ENCODE measurements around the gene C1orf210.
A peak's percentile ranks its signal among the peaks of the same experiment; 100 is the strongest.

C1orf210 gene

DNA sequence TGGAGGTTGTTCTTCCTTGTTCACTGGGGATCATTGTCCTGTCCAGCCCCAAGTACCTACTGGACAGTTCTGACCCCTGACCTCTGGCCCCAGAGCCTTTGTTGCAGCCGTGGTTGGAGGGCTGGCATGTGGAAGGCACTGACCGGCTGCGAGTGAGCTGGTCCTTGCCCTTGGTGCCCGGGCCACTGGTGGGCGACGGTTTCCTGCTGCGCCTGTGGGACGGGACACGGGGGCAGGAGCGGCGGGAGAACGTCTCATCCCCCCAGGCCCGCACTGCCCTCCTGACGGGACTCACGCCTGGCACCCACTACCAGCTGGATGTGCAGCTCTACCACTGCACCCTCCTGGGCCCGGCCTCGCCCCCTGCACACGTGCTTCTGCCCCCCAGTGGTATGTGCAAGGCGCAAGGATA, 26.8 kb upstream of the C1orf210 start:
- DNase-seq (ENCODE audit: low spot score): no peak

DNA sequence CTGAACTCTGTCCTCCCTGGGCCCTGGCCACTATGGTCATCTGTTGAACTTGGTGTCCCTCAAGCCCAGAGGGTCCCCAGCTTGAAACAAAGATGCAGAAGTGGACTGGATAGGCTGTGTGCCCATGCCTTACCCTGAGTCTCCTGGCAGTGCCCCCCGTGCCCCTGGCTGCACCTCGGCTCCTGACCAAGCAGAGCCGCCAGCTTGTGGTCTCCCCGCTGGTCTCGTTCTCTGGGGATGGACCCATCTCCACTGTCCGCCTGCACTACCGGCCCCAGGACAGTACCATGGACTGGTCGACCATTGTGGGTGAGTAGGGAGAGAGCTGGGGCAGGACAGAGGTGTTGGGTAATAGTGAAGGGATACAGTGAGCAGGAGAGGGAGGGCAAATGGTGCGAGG, 26.1 kb upstream of the C1orf210 start:
- no peak for DNase-seq (ENCODE audit: low spot score)

DNA sequence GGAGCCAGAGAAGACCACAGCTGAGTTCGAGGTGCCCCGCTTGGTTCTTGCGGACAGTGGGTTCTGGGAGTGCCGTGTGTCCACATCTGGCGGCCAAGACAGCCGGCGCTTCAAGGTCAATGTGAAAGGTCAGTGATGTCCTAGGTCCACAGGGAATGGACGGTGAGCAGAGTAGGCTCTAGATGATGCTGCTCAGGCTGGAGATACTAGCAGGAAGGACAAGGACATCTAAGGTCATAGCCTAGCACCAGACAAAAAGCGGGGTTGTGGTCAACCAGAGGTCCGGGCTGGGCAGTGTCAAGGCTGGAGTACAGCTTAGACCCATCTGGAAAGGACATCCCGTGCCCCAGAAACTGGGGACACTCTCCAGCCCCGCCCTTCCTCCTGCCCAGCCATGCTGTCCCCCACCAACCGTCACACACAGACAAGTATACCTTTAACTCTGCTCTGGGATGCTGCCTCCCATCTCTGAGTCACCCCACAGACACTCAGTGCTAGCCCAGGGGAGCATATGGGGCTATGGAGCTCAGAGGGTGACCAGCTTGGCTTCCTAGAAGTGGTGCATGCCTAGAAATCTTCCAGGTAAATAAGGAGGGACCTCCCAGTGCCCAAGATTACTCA, 24.1 kb upstream of the C1orf210 start:
- DNase-seq (ENCODE audit: low spot score): no peak

DNA sequence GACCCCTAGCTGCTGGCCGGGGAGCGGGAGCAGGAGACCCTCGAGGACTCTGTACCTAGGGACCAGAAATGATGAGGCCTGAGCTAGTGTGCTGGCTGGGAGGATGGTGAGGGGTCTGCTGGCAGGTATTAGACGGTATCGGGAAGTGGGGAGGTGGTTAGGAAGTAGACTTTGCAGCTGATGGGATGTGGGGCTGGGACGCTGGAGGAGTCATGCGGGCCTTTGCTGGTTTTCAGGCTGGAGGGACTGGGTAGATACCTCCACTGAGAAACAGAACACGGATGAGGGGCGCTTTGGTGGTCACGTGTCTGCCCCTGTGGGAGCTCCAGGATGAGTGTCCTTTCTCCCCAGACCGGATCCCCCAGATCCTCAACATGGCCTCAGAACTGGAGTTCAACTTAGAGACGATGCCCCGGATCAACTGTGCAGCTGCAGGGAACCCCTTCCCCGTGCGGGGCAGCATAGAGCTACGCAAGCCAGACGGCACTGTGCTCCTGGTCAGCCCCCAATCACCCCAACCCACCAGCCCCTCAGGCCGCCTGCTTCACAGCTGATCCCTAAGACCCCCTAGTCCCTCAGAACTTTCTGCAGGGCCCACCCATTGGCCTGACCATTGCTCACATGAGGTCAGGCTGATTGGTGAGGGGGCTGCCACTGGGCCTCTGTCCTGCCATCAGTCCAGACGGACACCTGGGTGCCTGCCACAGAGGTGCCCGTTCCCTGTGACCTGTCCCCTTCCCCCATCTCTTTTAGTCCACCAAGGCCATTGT, 23.4 kb upstream of the C1orf210 start:
- no peak for DNase-seq (ENCODE audit: low spot score)

DNA sequence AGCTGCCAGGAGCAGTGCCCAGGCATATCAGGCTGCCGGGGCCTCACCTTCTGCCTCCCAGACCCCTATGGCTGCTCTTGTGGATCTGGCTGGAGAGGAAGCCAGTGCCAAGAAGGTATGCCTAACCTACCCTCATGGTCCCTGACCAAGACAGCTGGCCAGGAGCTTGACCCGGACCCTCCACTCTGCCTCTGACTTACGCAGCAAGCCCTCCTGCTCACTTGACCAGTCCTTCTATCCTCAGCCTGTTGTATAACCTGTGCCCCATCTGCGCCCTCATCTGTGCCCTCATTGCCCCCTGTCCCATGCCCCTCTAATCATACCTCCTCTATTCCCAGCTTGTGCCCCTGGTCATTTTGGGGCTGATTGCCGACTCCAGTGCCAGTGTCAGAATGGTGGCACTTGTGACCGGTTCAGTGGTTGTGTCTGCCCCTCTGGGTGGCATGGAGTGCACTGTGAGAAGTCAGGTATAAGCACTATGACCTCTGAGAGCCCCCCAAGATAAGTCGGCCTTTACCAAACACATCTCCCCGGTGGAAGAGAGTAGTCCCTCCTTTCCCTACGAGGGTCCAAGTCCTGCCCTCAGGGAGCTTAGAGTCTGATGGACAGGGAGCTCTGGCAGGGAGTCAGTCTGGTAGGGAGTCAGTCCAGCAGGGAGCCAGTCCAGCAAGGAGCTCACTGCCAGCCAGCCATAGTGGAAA, 22.2 kb upstream of the C1orf210 start:
- no peak for DNase-seq (ENCODE audit: low spot score)

DNA sequence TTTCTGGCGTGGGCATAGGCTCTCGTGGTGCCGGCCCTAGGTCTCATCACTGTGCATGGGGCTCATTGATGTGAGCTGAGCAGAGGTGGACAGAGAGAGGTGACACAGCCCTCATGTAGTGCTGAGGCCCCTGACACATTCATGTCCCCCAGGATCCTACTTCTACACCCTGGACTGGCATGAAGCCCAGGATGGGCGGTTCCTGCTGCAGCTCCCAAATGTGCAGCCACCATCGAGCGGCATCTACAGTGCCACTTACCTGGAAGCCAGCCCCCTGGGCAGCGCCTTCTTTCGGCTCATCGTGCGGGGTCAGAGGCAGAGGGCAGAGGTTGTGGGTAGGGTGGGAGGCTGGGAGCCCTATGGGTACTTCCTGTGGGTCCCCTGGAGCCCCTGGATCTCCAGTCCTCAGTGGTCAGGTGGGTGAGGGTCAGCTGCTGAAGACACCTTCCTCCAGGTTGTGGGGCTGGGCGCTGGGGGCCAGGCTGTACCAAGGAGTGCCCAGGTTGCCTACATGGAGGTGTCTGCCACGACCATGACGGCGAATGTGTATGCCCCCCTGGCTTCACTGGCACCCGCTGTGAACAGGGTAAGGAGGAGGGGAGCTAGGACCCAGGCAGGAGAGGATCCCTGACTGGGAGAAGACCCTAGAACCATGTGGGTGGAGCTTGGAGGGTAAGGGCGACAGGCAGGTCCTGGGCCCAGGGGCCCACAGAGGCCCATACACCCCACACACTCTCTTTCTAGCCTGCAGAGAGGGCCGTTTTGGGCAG, 21.5 kb upstream of the C1orf210 start:
- no peak for DNase-seq (ENCODE audit: low spot score)

DNA sequence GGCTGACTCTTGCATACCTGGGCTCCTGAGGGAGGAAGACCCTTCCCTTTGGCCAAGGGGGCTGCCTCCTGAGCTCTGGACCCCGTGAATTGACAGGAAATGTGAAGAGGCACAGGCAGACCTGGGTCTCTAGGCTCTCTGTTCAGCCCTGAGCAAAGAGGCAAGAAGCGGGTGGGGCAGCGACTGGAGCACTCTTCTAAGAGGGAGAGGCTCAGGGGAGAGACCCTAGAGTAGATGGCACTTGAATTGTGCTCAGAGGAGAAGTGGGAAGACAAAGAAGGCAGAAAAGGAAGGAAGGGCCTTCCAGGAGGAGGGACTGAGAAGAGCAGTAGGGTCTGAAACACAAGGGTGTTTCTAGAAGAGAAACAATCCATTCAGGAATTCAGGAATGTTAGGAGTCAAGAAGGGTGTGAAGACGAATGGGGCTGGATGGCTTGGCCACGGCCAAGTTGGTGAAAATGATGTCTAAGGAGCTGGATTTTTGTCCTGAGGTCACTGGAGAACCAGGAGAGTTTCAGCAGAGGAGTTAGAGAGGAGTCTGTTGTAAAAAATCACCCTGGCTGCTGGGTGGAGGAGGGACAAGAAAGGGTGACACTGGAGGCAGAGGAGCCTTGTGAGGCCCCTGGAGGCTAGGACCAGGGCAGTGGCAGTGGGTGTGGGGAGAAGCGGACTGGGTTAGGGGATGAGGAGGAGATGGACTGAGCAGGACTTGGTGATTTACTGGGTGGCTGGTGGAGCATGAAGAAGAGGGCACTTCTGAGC, 20.7 kb upstream of the C1orf210 start:
- DNase-seq (ENCODE audit: low spot score): no peak

DNA sequence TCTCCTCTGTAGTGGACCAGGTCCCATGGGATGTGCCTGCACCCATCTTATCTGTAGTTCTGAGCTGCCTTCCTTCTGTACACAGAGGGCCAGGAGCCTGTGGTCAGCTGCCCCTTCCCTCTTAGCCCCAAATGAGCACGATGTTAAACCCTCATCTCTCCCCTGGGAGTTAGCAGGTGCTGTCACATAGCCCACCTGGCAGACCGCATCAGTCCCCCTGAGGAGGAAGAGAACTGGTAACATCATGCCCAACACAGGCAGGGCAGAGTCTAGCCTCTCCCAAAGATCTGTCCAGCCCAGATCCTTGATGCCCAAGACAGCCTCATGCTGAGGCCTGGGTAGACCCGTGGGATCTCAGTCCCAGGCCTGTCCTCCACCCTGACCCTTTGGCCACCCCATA, 20.1 kb upstream of the C1orf210 start:
- peak; percentile 26 for DNase-seq (ENCODE audit: low spot score)

DNA sequence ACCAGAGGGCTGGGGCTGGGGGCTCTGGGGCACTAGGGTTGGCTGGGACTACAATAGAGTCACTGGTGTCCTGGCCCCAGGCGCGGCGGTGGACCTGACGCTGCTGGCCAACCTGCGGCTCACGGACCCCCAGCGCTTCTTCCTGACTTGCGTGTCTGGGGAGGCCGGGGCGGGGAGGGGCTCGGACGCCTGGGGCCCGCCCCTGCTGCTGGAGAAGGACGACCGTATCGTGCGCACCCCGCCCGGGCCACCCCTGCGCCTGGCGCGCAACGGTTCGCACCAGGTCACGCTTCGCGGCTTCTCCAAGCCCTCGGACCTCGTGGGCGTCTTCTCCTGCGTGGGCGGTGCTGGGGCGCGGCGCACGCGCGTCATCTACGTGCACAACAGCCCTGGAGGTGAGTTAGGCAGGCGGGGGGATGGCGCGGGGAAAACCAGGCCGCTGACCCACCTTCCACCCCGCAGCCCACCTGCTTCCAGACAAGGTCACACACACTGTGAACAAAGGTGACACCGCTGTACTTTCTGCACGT, 19.5 kb upstream of the C1orf210 start:
- DNase-seq (ENCODE audit: low spot score): no peak

DNA sequence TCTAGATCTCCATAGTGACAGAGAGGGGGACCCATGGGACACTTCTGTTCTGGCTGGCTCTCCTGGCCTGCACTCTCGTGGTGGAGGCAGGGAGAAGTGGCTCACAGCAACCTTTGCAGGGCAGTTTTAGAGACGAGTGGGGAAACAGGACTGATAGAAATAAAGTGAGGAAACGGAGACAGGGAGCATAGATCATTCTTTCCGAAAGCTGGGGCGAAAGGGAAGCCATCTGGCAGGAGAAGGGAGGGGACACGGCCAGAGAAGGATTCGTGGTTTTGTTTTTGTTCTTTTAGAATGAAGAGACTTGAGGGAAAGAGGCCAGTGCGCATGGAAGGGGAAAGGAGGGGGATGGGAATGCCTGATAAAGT, 18.9 kb upstream of the C1orf210 start:
- no peak for DNase-seq (ENCODE audit: low spot score)

DNA sequence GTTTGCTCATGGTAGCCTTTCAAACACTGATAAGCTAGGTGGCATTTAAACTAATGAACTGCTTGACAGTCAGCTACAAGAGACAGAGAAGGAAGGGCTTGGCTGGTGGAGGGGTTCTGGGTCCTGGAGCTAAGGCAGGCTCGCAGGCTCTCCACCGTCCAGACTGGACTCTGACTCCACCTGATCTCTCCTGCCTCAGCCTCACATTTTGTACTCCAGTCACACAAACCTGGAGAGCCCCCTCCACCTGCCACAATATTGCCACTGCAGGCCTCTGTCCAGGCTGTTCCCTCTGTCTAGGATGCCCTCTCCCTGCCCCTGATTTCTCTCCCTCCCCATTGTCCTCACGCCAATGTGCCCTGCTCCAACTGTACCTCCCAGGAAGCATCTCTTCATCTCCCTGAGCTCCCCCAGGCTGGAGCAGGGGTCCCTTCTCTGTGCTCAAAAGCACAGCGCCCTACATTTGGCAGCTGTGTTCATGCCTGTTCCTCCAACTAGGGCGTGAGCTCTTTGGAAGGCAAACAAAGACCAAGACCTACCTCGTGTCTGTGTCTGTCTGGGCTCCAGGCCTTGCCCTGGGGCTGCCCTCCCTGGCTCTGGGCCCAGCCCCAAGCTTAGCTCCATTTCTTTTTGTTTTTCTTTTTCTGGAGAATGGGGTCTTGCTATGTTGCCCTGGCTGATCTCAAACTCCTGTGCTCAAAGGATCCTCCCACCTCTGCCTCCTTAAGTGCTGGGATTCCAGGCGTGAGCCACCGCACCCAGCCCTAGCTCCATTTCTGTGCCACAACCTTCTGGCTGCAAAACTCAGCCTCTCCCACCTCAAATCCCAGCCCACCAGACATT, 18.3 kb upstream of the C1orf210 start:
- no peak for DNase-seq (ENCODE audit: low spot score)

DNA sequence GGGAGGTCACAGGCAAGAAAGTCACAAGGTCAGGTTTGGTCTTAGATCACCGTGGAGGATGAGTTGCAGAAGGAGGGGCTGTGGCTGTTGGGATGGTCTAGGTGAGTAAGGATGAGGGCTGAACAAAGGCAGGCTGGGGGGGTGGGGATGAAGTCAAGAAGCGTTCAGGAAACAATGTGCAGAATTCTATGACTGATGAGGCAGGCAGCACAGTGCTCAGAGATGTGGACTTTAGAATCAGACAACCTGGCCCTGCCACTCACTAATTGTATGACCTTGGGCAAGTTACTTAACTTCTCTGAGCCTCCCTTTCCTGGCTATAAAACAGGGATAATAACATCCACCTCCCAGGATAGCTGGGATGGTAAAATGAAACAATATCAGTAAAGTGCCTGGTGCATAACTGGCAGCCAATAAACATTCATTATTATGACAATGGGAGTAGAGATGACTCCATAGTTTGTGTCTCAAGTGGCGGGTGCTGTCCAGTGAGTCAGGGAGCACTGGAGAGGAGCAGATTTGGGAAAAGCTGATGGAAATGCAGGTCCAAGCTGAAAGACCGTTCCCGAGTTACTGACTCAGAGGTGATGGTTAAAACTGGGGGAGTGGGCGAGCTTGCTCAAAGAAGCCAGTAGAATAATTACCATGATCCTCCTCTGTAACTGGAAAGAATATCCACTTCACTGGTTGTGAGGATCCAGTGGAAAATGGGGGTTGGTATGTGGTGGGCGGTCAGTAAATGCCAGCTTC, 17.5 kb upstream of the C1orf210 start:
- DNase-seq (ENCODE audit: low spot score): no peak

DNA sequence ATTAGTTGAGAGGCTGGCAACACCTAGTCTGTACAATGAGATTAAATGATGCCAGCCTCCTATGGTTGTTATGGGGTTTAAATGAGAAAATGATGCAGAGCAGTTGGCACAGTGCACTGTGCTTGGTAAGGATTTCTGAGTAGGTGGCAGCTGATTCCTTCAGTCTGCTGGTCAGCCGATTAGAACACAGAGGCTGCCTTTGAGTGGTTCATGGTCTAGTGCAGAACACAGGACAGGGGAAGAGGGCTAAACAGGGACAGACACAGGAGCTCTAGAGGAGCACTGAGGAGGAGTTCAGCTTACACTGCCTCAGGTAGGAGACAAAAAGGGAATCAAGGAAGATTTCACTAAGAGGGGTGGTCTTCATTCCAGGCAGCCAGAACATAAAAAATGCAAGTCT, 16.8 kb upstream of the C1orf210 start:
- no peak for DNase-seq (ENCODE audit: low spot score)

DNA sequence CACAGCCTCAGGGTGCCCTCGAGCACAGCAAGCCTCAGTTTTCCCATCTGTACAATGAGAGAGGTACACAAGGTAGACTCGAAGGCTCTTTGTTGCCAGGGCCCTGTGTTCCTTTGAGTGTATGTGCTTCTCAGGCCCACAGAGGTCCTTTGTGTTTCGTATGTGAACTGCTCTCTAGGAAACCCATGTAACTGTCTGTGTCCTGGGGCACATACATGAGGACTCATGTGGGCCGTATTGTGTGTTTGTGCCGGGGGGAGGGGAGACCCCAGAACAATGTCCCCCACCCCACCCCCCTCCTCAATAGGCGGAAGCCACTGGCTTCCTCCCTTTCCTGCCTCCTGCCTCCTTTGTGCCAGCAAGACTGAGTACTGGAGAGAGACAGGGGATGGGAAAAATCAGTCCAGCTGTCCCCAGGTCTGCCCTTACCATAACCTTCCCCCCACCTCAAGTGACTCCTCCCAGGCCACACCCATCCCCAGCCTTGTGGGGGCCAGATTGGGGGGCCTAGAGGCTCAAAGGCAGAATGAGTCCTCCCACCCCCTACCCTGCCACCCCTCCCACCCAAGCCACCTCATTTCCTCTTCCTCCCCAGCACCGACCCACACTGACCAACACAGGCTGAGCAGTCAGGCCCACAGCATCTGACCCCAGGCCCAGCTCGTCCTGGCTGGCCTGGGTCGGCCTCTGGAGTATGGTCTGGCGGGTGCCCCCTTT, 15.2 kb upstream of the C1orf210 start, which contains the start of gene TIE1:
Gene TIE1, plus strand, starts transcription at position 605 of the 717 bp plus-strand sequence. Its CDS starts 90 bp downstream, at position 695.
- no peak for DNase-seq (ENCODE audit: low spot score)

DNA sequence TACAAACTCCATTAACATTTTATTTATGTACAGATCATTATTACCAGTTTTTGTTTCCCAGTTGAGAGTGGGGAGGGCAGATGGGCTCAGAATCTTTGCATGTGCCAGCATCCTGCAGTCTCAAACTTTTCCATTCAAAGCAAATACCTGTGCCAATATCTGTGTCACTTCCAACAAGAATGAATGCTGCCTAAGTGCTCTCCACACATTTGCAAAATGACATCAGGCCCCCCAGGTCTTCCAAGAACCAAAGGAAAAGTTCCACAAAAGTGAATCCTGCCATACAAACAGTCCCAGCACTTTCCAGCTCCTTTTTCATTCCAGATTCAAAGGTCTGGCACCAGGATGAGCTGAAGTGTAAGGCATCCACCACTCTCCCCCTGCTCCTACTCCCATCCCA, 13.7 kb upstream of the C1orf210 start:
- no peak for DNase-seq (ENCODE audit: low spot score)

DNA sequence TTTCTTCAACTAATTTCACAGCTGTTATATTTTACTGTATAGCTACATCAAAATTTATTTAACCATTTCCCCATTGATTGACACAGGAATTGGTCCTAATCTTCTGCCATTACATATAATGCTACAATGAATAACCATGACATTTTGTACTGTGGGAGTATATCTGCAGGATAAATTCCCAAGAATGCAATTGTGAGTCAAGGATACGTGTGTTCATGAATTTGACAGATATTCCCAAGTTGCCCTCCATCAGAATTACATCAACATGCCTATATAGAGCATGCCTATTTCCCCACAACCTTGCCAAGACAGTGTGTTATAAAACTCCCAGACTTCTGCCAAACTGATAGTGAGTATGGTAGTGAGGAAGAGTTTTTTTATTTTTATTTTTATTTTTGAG, 12.7 kb upstream of the C1orf210 start:
- no peak for DNase-seq (ENCODE audit: low spot score)

DNA sequence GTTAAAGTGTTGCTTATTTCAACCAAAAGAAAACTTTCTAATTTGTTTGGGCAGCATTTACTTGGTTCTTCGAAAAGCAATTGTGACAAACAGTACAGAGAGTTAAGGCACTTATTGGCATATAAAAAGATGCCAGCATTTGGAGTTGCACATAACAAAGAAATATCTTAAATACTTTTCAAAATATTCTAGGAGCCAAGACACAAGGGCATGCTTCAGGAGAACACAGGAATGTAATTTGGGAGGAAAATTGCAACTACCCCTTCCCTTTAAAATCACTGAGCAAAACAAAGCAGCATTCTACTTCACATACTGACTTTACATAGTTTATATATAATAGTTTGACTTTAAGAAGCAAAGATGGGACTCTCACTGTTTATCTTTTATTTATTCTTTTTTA, 10.8 kb upstream of the C1orf210 start:
- no peak for DNase-seq (ENCODE audit: low spot score)

DNA sequence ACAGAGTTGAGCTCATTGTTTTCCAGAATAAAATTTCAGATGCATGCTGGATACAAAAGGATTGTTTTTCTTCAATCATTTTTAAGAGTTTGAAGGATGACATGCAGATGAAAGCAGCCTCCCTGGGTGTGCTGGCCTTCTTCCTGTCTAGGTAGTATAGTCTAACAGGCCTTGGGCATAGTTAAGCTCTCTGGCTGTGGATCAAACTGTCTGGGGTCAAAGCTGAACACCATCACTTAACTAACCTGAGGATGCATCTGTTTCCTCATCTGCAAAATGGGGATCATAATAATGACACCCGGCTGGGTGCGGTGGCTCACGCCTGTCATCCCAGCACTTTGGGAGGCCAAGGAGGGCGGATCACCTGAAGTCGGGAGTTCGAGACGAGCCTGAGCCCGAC, 9.4 kb upstream of the C1orf210 start:
- no peak for DNase-seq (ENCODE audit: low spot score)

All from germinal center (tissue), 1 donor.